Measurements from ENCODE around the gene NFE2. TPM values are rescaled to one million over a fixed set of nuclear protein-coding genes. Genes with fewer than 3 reads are reported as not detected.
"Not testable (repeated sequence)": the region's sequence is repeated elsewhere in the genome, so short reads cannot be mapped to it uniquely, and the experiment has no call there.

The NFE2 gene
- total RNA-seq, 1 donor from 2014 or later: 0.62 TPM

DNA sequence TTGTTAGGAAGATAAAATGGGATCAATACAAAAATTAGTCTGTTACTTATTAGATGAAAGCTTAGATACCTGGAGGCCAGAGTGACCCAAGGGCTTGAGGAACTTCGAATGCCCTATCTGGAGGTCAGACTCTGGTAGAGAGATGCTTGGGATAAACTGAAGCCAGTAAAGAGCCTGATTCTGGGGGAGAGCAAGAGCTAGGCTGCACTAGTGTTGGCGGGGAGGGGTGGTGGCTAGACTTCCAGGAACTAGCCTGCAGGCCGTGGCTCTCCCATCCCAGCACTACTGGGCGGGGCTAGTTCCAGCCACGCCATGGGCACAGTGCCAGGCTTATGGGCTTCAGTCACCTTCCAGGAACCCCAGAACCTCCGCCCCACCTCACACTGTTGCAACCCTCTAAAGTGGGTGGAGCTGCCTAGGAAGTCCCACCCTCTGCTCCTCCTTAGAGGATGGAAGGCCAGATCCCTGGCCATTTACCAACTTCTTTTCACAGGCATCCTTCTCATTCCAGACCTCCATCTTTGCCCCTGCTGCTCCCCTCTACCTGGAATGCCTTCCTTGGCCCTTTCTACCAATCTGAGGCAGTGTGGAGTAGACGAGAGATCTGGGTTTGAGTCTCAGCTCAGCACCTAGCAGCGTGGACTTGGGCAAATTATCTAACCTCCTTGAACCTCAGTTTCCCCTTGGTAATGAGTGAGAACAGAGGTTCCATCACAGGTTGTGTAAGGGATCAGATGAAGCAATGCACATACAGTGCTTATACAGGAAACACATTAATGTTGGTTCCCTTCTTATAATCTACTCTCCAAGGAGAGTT lies 6.3 kb upstream of the NFE2 start:
- no peak for DNase-seq

DNA sequence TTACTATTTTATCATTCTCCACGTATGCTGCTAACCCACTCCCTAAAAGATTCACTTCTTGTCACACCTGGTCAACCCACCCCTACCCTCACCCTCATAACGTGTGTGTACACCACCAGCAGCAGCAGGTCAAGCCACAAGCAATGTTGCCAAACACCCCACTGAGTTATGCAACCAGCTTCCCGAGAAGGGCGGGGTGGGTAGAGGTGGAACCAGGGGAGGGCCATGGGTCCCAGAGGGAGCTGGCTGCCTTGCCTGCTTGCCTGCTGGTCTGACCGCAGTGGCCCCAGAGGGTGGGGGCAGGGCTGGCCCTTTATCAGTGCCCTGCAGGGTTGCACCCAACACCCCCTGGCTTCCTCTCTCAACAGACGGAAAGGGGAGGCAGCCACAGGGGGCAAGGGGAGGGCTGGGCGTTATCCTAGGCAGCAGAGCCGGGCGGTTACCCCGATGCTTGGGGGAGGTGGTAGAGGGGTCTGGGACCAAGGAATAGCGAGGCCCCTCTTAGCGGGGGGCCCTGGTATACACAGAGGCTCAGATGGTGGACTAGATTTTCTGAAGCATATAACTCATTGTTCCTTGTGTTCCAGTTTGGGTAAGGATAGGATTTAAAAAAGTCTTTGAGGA lies 3.5 kb upstream of the NFE2 start:
- DNase-seq: peak; percentile 15

DNA sequence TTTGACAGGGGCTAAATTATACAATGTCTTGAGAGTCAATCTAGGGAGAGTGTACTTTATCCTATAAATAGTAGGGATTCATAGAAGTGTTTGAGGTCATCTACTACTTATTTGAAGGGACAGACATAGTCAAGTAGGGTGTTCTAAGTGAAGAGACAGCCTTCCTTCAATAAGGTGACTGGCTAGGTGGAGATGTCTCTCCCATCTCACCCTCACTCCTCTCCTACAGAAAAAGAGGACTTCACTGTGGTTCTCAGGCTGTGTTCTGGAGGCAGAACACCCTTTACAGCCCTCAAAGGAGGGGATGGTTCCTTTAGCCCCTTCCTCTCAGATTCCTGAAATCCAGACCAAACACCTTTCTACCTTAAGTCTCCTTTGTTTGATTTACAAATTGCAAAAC lies 2.8 kb upstream of the NFE2 start:
- no peak for DNase-seq

DNA sequence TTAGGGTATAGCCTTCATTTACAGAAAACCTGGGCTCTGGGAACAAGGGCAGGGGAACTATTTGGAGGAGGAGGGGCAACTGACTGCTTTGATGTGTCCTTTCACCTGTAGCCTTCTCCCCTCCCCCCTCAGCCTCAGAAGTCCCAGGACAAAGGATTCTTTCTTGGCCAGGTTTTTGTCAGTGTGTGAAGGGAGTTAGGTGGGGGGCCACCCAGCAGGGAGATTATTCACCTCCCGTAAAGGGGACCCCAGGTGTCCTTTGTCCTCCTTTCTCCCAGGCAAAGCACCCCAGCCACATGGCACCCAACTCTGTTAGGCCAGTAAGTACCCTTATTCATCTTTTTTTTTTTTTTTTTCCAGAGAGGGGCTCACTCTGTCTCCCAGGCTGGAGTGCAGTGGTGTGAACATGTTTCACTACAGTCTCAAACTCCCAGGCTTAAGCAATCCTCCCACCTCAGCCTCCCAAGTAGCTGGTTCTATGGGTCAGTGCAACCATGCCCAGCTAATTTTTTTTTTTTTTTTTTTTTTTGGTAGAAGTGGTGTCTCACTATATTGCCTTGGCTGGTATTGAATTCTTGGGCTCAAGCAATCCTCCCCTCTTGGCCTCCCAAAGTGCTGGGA lies 723 bp upstream of the NFE2 start:
- DNase-seq: no peak

DNA sequence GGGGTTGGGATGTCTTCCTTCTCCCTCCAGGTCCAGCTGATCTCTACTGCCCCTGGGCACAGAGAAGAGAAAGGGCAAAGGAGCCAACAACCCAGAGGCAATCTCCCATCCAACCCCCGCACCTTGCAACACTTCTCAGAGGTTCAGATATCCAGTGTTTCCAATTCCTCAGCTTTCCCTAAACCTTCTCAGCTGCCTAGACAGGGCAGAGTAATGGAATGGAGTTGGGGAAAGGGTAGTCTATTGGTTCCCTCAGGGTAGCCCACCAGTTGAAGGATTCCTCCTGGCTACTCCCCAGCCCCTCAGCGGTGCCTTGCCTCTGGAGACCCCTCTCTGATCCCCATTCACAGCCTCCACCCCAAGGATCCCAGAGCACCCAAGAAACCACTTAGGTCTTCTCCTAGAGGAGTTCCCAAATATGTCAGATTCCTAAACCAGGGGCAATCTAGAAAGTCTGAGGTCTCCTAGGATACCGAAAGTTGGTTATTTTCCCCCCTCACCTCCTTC lies 537 bp downstream of the NFE2 start:
- no peak for DNase-seq

DNA sequence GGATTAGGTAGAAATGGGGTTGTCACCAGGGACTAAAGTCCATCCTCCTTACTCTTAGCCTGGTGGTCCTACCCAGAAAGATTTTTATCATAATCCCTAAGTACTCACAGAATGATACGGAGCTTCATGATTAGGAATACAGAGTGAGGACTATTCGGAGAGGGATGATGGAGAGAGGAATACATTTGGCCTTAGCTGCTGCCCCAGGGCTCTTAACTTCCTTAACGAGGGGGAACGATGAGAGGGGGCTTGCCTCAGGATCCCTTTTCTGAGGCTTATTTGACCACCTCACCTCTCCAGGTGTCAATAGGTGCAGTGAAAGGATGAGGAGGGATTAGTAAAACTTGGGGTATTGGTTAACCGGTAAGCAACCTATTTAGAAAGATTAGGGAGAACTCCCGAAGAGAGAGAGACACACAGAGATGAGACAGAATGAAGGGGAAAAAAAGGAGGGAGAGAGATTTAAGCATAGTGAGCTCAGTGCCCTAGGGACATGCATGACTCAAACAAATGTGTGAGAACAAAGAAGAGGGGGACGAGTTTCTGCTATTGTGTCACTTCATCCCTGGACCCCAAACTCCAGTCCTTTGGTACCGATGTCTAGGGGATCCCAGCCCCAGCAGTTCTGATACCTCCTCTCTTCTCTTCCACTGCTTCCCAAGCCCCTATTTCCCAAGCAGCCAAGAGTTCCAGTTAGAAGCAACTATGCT lies 1.1 kb downstream of the NFE2 start:
- no peak for DNase-seq

DNA sequence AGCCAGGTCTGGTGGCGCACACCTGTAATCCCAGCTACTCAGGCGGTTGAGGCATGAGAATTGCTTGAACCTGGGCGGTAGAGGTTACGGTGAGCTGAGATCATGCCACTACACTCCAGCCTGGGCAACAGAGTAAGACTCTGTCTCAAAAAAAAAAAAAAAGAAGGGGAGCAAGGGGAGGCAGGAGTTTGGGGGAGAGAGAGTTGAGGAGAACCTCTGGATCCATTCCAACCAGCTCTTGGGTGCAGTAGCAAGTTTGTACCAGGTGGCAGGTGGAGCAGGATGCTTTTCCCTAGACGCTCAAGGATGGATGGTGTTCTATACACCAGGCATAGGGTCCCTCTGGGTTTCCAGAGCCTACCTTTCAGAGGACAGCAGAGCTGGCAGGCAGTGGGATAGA lies 1.9 kb downstream of the NFE2 start:
- no peak for DNase-seq

DNA sequence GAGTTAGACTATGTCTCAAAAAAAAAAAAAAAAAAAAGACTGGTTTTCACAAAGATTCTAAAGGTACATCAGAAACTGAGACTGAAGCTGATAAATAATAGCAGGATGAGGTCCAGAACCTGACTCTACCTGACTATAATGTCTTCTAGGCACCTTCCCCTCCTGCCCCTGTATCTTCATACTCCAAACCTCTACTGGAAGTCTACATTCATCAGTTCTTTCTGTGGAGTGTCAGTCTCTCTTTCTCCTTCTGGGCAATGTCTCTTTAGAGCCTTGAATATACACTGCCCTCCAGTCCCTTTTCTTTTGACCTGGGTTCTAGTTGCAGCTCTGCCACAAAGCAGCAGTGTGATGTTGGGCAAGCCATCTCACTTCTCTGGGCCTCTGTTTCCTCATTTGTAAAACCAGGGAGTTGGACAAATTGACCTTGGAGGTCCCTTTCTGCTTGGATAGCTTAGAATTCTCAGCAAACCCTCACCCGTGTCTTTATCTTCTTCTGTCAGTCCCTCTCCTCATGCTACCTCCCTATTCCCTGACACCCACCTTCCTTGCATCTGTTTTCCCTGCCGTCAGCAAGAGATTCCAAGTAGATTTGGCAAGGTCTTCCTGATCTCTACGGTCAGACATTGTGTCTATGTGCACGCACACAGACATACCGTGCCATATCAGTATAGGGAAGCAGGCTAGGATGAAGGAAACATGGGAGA lies 4.3 kb downstream of the NFE2 start:
- DNase-seq: no peak

DNA sequence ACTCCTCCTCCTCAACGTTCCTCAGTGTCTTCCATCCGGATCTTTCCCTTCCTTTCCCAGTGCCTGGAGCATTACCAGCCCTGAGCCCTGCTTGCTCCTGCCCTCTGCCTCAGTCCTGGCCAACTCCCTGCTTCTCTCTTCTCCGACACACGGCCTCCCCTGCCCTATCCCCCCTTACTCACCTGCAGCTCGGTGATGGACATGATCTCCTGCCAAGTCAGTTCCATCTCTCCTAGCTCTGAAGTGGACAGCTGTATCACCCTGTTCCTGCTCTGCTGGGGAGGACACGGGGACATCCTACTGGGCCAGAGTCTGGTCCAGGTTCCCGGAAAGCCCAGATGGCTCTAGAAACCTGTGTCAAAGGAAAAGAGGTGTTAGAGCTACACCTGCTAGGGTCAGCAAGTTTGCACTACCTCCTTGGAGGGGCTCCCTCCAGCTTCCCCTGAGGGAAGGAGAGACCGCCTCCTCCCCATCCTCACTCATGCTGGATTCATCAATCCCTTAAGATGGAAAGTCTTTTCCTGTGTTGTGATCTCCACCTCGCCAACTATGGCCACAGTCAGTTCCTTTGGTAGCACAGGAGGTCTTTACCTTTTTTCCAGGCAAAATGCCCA lies 5.8 kb downstream of the NFE2 start:
- DNase-seq: no peak

DNA sequence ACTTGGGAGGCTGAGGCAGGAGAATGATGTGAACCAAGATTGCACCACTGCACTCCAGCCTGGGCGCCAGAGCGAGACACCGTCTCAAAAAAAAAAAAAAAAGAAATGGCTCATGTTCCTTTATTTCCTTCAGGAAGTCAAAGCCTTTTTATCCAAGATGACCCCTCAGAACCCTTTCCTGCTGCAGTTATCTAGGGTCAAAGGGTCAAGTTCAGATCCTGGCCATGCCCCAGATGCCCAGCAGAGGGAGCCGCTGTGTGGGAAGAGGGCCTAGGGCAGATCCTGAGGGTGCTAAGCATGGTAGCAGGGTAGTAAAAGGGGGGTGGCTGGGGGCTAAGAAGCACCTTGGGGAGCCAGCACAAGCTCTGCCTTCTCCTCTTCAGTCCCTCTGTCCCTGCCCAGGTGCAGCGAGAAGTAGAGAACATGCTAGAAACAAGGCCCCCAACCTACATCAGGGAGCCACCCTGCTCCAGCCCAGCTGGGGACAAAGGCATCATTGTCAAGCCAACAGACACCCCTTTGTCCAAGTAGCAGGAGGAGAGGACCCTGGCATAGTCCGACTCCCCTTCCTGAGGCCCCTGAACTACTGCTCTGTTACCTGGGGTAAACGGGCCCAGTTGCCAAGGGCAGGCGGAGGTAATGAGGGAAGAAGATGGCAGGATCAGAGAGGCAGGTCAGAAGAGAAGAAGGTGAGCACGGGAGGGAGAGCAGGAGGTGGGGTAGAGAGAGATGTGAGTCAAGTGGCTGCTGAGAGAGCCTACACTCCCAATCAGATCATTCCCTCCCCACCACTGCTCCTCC lies 6.5 kb downstream of the NFE2 start:
- DNase-seq: peak; percentile 25

DNA sequence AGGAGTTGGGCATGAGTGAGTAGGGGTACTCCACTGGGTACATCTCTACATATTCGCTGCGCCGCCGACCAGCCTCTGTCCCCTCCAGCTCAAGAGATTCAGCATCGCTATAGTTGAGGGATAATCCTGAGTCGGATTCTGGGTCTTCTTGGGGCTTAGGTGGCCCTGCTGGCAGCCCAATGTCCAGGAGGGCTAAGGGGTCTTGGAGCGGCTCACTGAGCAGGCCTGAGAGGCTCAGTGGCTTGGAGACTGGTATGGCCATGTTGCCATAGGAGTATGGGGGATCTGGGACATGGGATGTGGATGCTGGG lies 7.9 kb downstream of the NFE2 start:
- DNase-seq: no peak

DNA sequence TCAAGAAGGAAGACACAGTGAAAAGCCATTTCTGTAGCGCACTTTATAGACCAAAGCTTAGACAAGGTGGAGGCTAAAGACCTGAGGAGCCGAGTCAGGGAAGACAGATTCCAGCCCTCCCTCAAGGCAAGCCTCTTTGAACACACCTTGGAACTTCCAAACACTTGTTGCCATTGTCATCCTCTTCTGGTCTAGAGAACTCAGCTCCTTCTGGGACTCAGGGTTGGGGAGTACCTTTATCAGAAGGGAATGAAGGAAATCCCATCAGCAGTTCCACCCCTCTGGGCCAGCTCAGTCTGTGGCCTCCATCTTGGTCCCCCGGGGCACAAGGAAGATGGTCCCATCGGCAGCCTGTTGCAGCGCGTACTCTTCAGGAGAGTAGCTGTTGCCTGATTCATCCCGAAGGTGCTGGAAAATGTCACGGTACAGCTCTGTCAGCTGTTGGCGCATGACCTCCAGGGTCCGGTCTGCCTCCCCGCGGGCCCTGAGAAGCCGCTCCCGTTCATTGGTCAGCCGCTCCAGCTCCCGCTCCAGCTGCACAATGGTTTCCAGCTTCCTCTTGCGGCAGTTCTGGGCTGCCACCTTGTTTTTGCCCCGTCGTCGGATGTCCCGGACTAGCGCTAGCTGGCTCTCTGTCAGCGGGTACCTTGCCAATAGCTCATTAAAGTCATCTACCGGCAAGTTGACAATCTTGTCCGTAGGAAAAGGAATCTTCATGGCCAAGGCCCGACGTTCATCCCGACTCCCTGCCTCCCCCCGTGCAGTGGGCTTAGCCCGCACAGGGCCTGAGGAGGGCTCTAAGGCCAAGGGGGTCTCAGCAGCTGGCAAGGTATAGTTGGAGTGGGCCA lies 8.5 kb downstream of the NFE2 start:
- DNase-seq: no peak

DNA sequence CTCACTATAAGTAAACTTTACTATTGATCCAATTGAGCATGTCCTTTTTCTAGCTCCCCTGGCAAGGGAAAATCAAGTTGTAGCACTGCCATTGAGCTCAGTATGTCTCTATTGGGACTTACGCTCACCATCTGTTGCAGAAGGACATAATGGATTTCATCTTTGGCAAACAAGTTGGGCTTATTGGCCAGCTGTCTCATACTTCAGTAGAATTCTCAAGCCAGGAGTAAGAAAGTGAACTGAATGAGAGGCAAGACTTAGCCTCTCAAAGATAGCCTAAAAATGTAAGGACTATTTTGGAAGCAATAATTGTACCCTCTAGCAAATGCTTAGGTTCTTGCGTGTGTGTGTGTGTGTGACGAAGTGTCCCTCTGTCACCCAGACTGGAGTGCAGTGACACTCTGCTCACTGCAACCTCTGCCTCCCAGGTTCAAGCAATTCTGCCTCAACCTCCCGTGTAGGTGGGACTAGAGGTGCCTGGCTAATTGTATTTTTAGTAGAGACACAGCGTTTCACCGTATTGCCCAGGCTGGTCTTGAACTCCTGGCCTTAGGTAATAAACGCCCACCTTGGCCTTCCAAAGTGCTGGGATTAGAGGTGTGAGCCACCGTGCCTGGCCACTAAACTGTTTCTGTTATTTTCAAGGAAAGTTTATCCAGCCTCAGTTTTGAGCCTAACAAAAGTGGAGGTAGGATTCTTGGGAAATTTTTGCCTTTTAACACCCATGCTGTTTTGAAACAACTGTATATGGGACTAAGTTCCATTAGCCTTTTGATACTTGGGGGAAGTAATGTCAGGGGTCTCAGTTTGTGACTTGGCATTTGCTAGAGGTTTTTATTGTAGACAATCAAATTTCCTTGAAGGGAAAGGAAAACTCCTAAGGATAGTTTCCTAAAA lies 13.3 kb downstream of the NFE2 start:
- no peak for DNase-seq

DNA sequence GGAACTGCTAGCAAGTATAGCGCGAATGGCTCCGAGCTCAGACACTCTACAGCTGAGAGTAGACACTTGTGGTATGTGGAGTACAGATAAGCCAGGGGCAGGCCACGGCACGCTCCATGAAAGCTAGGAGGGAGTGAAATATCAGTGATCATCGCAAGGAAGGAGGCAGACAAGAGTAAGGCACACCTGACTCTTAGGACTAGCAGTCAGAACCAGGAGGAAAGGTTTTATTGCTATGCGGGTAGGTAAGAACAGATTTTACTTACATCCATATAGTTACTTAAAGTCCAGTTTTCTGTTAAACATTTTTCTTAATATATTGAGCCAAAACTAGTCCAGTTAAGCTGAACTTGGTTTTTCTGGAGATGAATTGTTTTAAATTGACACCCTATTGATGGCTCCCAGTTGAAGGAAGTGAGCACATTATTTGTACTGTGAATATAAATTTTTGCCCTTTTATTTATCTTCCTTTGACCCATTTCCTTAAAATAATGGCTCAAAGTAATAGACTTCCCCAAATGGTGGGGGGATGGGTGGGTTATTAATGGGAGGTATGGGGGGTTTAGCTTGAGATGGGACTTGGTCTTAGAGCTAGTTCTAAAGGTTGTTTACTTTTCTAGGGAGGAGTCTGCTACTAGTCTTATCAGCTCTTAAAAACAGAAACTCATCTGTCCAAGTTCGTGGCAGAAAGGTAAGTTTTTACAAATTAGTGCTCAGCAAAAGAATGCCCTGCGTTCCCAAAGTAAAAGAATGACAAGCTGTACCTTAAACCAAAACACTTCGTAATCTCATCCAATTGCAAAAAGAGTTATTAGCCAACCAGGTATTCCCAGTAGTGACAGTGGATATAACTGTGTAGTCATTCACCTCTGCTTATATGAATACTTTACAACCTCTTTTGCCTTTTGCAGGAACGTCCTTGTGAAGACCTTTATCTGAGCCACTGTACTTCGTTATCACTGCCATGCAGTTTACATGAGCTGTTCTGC lies 14.5 kb downstream of the NFE2 start:
- DNase-seq: no peak

DNA sequence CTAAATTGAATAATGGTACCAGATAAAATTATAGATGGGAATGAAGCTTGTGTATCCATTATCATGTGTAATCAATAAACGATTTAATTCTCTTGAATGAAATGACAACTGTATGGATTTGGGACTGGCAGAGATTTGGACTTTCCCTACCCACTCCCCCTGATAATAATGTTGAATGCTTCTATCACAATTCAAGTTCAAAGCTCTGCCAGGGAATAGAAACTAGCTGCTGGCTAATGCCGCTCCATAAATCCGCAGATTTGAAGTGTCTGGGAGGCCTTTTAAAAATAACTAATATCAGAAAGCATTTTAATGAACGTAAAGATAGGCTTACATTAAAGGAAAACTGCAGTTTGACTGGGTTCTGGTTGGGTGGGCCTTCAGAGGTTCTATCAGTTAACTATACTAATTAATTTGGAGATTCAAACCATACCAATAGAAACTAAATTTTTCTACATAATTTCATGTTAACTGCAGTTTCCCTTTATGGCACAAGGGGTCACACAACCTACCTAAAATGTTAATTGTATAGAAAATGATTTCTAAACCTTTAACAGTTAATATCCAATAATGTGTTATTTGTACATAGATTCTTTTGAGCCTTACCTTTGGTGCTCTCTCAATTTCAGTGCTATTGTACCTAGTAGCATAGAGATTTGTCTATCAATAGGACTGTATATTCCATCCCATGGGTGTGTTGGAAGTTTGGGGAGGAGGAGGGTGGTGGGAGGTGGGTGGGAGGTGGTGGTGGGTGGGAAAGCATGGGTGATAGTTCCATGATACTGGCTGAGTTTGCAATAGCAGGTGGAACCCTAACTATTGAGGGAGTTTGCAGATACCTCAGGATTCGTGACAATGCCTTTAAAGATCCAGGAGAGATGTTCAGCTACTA lies 15.4 kb downstream of the NFE2 start:
- no peak for DNase-seq

DNA sequence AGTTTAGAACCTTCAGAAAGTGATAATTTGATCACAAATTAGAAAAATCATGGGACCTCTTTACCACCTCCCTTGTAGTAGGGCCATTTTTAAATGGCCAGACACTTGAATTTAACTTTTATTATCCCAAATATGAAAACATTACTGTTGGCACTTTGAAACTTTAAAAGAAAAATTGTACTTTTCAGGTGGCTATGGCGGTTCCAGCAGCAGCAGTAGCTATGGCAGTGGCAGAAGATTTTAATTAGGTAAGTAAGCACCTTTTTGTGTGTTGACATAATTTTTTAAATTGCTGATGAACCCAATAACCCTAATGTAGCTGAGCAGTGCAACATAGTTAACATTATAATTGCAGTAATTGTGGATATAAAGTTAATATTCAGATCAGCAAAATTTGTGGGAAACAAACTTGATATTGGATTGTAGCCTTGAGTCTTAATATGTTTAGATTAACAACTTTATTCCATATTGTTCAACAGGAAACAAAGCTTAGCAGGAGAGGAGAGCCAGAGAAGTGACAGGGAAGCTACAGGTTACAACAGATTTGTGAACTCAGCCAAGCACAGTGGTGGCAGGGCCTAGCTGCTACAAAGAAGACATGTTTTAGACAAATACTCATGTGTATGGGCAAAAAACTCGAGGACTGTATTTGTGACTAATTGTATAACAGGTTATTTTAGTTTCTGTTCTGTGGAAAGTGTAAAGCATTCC lies 16.6 kb downstream of the NFE2 start:
- not testable (repeated sequence) for DNase-seq
